Measurements from ENCODE around the gene PNLIPRP2.

Gene PNLIPRP2

GRCh38 chr10:116683166-116683565, 62.4 kb downstream of the PNLIPRP2 start (continued):
- TF ChIP-seq ZNF645 (tag by site-specific recombination; IDR thresholded peaks at IDR 0.05): no peak
- no peak for TF ChIP-seq ZNF639 (tag by site-specific recombination; IDR thresholded peaks at IDR 0.05)

GRCh38 chr10:116683821-116684220, 63.1 kb downstream of the PNLIPRP2 start:
- Histone ChIP-seq H3K36me3 (ENCODE audit: control insufficient read depth in 2 of 2, insufficient read depth in 1 of 2, low read length in 2 of 2) (peaks cover 0 to 17% of the 10 kb centered on the region in 2 experiments; a peak in 1 of 3 replicates), H3K9me3 (ENCODE audit: control insufficient read depth, insufficient read depth, low read depth, low read length) (no peaks in the 10 kb centered on the region), H3K4me3 (ENCODE audit: low read depth, low read length) (no peak overlapping the region), H3K4me1 (ENCODE audit: control insufficient read depth, insufficient read depth, low read length) (no peaks in the 10 kb centered on the region), H3K27ac (ENCODE audit: extremely low read depth, low read depth, low read length) (no peak overlapping the region)
- TF ChIP-seq ZNF501 (tag by site-specific recombination; IDR thresholded peaks at IDR 0.05) (no peak), RBAK (tag by site-specific recombination; IDR thresholded peaks at IDR 0.05) (no peak), ZNF768 (tag by site-specific recombination; IDR thresholded peaks at IDR 0.05) (no peak), OSR2 (tag by site-specific recombination; IDR thresholded peaks at IDR 0.05) (no peak), ZNF639 (tag by site-specific recombination; IDR thresholded peaks at IDR 0.05) (no peak), ZNF623 (tag by site-specific recombination; IDR thresholded peaks at IDR 0.05) (no peak), BCL11B (tag by site-specific recombination; IDR thresholded peaks at IDR 0.05; ENCODE audit: low read depth) (no peak), ZNF426 (tag by site-specific recombination; IDR thresholded peaks at IDR 0.05) (no peak), ZNF391 (tag by site-specific recombination; IDR thresholded peaks at IDR 0.05; ENCODE audit: borderline replicate concordance, low read depth) (no peak), ZNF549 (tag by site-specific recombination; IDR thresholded peaks at IDR 0.05) (no peak), ZNF37A (tag by site-specific recombination; IDR thresholded peaks at IDR 0.05) (no peak), ZNF175 (tag by site-specific recombination; IDR thresholded peaks at IDR 0.05) (no peak), ZNF280C (tag by site-specific recombination; IDR thresholded peaks at IDR 0.05) (no peak), REST (tag by site-specific recombination; IDR thresholded peaks at IDR 0.05) (no peak), ZBTB8A (tag by site-specific recombination; IDR thresholded peaks at IDR 0.05) (no peak), GLIS1 (tag by site-specific recombination; IDR thresholded peaks at IDR 0.05) (no peak), ZNF354C (tag by site-specific recombination; IDR thresholded peaks at IDR 0.05; ENCODE audit: borderline replicate concordance, low read depth) (no peak)
- ChIA-PET POLR2A (no interaction called here), CTCF (interaction anchor here (1.2 to 6.1 kb wide), 4 partner anchors 104 to 492 kb away, joined by 3 to 109 read pairs (median 16); no protein-coding TSS in a partner anchor)

Data from HEK293 (cell line).